CD4-positive, alpha-beta T cell treated with Interleukin-17A for 4 hours (primary cell): ENCODE data around the gene TMEM256.
A peak's percentile ranks its signal among the peaks of the same experiment; 100 is the strongest.

ENCODE experiments used
- DNase-seq: peaks from one replicate; pipeline ENCODE4 v3.0.0-alpha.2; 2020; ENCODE audit warnings: mixed read lengths

The TMEM256 gene

GRCh38 chr17:7403977-7404736, at the start of gene TMEM256:
TSS of gene TMEM256 (minus strand) at chr17:7404097. CDS start at chr17:7404084, 13 bp downstream.
- peak; percentile 98 for DNase-seq

GRCh38 chr17:7448461-7448860, 44.6 kb upstream of the TMEM256 start:
- no peak for DNase-seq

GRCh38 chr17:7445619-7445968, 41.7 kb upstream of the TMEM256 start:
- DNase-seq = peak; percentile 57

- peak; percentile 24 for DNase-seq
These were observed 41.1 kb upstream of the TMEM256 start, which contains the start of gene CHRNB1 for GRCh38 chr17:7444682-7445618. TSS of gene CHRNB1 (plus strand) at chr17:7445061. CDS start at chr17:7445128, 67 bp downstream.

- no peak for DNase-seq
These were observed 39.9 kb upstream of the TMEM256 start for GRCh38 chr17:7443499-7444485.

GRCh38 chr17:7442142-7442541, 38.2 kb upstream of the TMEM256 start:
- no peak for DNase-seq

GRCh38 chr17:7441266-7441665, 37.4 kb upstream of the TMEM256 start:
- no peak for DNase-seq

- peak; percentile 5 for DNase-seq
These were observed 36.9 kb upstream of the TMEM256 start for GRCh38 chr17:7440834-7441195.

- peak; percentile 45 for DNase-seq
These were observed 36.4 kb upstream of the TMEM256 start for GRCh38 chr17:7440113-7440833.

- DNase-seq = peak; percentile 12
These were observed 35.7 kb upstream of the TMEM256 start, which contains the start of gene FGF11 for GRCh38 chr17:7439462-7440112. TSS of gene FGF11 (plus strand) at chr17:7439512. CDS start at chr17:7439621, 109 bp downstream.

GRCh38 chr17:7438656-7439460, 35.0 kb upstream of the TMEM256 start:
- DNase-seq = no peak

GRCh38 chr17:7437950-7438614, 34.2 kb upstream of the TMEM256 start:
- peak; percentile 85 for DNase-seq

GRCh38 chr17:7437369-7437863, 33.5 kb upstream of the TMEM256 start:
- DNase-seq = no peak

GRCh38 chr17:7436556-7437368, 32.9 kb upstream of the TMEM256 start:
- peak; percentile 85 for DNase-seq

GRCh38 chr17:7435676-7436555, 32.0 kb upstream of the TMEM256 start:
- peak; percentile 72 for DNase-seq

- DNase-seq = no peak
These were observed 28.4 kb upstream of the TMEM256 start for GRCh38 chr17:7432296-7432695.

- DNase-seq = no peak
These were observed 27.3 kb upstream of the TMEM256 start for GRCh38 chr17:7431231-7431630.

GRCh38 chr17:7429722-7430121, 25.8 kb upstream of the TMEM256 start:
- DNase-seq = no peak
